Measurements from ENCODE around the gene EZR. TPM values are rescaled to one million over a fixed set of nuclear protein-coding genes. Genes with fewer than 3 reads are reported as not detected.

The EZR gene
- total and polyA plus RNA-seq, 2 of the 8 experiments (the other 6 are each of a cell fraction or from before 2014, with no cell fraction given) = 122 to 286 TPM

DNA sequence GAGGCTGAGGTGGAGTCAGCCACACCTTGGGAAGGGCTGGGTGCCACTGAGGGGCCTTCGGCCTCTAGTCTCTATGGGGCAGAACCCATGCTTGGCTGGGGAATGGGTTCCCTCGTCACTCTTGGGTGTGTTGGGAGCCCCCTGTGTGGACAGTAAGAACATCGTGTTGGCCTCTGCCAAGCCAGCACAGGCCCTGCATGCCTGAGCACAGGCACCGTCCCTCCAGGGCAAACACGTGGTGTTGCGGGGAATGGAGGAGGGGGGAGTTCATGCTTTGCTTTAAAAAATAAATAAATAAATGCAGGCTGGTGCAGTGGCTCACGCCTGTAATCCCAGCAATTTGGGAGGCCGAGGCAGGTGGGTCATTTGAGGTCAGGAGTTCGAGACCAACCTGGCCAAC lies 63.0 kb downstream of the EZR start (continued):
- TF ChIP-seq MAX (IDR thresholded peaks at IDR 0.05) (no peak), YY1 (IDR thresholded peaks at IDR 0.05; ENCODE audit: low read depth, low read length) (no peak), NRF1 (IDR thresholded peaks at IDR 0.05; ENCODE audit: low read depth, low read length) (no peak), CREB1 (IDR thresholded peaks at IDR 0.05) (no peak), TBP (IDR thresholded peaks at IDR 0.05; ENCODE audit: low read depth, low read length) (no peak), EZH2 (IDR thresholded peaks at IDR 0.05; ENCODE audit: low read depth, low read length, severe bottlenecking) (no peak), SRF (IDR thresholded peaks at IDR 0.05; ENCODE audit: low read depth, low read length) (no peak)
